ENCODE data around the gene NR1D2. TPM values are rescaled to one million over a fixed set of nuclear protein-coding genes. Genes with fewer than 3 reads are reported as not detected.
"Not testable (repeated sequence)": the region's sequence is repeated elsewhere in the genome, so short reads cannot be mapped to it uniquely, and the experiment has no call there.

Gene NR1D2
- total RNA-seq, 2 donors from 2014 or later: 4.2 to 5.2 TPM

DNA sequence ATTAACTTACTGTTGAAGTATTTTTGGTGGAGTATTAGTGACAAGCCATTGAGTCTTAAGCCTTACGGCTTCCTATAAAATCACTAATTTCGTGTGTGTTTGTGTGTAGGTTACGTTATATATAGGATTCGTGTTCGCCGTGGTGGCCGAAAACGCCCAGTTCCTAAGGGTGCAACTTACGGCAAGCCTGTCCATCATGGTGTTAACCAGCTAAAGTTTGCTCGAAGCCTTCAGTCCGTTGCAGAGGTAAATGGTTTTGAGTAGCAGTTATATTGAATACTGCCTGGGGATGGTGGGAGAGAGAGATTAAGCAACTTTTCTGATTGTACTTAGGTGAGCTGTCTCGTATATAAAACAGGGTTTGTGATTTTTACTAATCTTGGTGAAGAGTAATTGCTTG is 26.8 kb upstream of the NR1D2 start:
- H3K27me3 Mint-ChIP-seq; H3K9me3 Mint-ChIP-seq; DNase-seq (ENCODE audit: low spot score); ATAC-seq: not testable (repeated sequence)
- peak overlapping the region; percentile 98 for H3K4me3 Mint-ChIP-seq
- H3K36me3 Mint-ChIP-seq: peaks cover 31% of the 10 kb centered on the region
- peak overlapping the region; percentile 96 to 99 for H3K27ac Mint-ChIP-seq
- H3K4me1 Mint-ChIP-seq (ENCODE audit: low read depth in 2 of 2): peaks cover 30 to 49% of the 10 kb centered on the region in 2 donors

DNA sequence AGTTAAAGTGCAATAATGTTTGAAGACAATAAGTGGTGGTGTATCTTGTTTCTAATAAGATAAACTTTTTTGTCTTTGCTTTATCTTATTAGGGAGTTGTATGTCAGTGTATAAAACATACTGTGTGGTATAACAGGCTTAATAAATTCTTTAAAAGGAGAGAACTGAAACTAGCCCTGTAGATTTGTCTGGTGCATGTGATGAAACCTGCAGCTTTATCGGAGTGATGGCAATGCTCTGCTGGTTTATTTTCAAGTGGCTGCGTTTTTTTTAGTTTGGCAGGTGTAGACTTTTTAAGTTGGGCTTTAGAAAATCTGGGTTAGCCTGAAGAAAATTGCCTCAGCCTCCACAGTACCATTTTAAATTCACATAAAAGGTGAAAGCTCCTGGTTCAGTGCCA is 25.5 kb upstream of the NR1D2 start:
- Mint-ChIP-seq H3K9me3 (no peaks in the 10 kb centered on the region), H3K36me3 (peaks cover 31% of the 10 kb centered on the region), H3K4me3 (peak overlapping the region; percentile 98), H3K27ac (peak overlapping the region; percentile 96 to 99), H3K4me1 (ENCODE audit: low read depth in 2 of 2) (peaks cover 30 to 41% of the 10 kb centered on the region in 2 donors), H3K27me3 (peaks cover 5 to 7% of the 10 kb centered on the region in 2 donors)
- ATAC-seq (no peak), DNase-seq (ENCODE audit: low spot score) (no peak)

DNA sequence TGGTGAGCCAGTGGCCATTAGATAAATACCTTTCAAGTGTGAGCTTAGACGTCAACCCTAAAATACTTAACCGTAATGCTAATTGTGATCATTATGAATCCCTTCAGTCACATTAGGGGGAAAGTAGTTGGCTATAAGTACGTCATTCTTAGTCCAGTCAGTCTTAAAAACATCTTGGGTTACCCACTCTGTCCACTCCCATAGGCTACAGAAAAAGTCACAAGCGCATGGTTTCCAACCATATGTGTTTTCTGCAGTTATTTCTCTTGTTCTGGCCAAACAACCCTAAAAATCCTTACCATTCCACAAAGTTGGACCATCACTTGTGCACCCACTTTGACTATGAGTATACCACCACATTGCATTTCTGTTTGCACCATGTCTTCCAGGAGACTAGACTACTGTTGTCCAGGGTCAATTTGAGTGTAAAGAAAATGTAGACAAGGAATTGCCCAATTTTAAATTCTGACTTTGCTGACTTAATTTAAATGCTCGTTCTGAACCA is 24.9 kb upstream of the NR1D2 start:
- Mint-ChIP-seq H3K36me3 (peaks cover 31% of the 10 kb centered on the region), H3K9me3 (no peaks in the 10 kb centered on the region), H3K27ac (peak overlapping the region; percentile 96 to 99), H3K4me1 (ENCODE audit: low read depth in 2 of 2) (peaks cover 30 to 41% of the 10 kb centered on the region in 2 donors), H3K4me3 (peak overlapping the region; percentile 98), H3K27me3 (peaks cover 5 to 7% of the 10 kb centered on the region in 2 donors)
- DNase-seq (ENCODE audit: low spot score) (no peak), ATAC-seq (no peak)

DNA sequence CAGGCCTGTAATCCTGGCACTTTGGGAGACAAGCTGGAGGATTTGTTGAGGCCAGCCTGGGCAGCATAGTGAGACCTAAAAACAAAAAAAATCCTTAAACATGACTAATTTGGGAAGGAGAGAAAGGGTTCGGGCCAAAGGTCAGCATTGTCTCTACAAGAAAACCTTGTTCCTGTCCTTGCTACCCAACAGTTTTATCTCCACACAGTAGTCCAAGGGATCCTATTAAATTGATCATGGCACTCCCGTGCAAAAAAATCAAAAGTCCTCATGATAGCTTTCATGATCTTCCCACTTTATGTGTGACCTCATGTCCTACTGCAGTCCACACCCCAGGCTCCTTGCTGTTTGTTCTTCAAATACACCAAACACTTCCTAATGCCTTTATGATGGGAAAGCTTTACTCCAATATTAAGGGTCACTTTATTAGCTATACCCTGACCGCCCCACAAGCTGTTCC is 24.0 kb upstream of the NR1D2 start:
- H3K27ac Mint-ChIP-seq: peak overlapping the region in 1 of 2 donors; percentile 77
- peaks cover 23 to 33% of the 10 kb centered on the region in 2 donors for H3K4me1 Mint-ChIP-seq (ENCODE audit: low read depth in 2 of 2)
- peaks cover 31% of the 10 kb centered on the region for H3K36me3 Mint-ChIP-seq
- H3K4me3 Mint-ChIP-seq: no peak overlapping the region
- H3K27me3 Mint-ChIP-seq: no peaks in the 10 kb centered on the region
- H3K9me3 Mint-ChIP-seq: no peaks in the 10 kb centered on the region
- DNase-seq (ENCODE audit: low spot score): no peak
- ATAC-seq: no peak

DNA sequence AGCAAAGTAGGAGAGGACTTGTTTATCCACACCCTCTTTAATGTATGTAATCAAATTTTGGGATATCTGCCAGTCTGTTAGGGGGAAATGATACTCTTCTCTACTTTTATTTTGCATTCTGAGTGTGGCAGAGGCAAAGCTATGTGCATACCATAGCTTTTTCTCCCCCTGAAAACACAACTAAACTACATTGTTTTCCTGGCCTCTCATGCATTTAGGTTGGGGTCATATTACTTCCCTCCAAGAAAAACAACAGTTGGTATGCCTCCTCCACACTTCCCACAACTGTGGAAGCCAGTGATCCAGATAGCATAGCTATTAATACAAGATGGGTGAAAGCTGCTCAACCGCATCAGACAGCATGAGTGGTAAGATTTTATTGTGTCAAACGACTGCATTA is 21.3 kb upstream of the NR1D2 start:
- no peak overlapping the region for H3K4me3 Mint-ChIP-seq
- H3K9me3 Mint-ChIP-seq: no peaks in the 10 kb centered on the region
- no peak for DNase-seq (ENCODE audit: low spot score)
- peaks cover 17% of the 10 kb centered on the region for H3K36me3 Mint-ChIP-seq
- H3K4me1 Mint-ChIP-seq (ENCODE audit: low read depth in 2 of 2): peaks cover 10 to 16% of the 10 kb centered on the region in 2 donors
- H3K27me3 Mint-ChIP-seq: no peaks in the 10 kb centered on the region
- H3K27ac Mint-ChIP-seq: peak overlapping the region in 1 of 2 donors; percentile 25
- no peak for ATAC-seq

DNA sequence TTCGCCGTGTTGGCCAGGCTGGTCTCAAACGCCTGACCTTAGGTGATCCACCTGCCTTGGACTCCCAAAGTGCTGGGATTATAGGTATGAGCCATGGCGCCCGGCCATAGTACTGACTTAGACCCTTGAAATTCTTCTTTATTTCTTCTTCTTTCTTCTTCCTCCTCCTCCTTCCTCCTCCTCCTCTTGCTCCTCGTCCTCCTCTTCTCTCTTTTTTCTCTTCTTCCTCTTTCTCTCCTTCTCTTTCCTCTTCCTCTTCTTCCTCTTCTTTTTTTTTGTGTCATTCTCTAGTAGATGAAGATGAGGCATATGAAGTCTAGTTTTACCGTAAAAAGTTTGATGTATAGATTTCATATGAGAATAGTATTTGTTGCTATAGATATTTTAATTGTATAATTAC is 18.8 kb upstream of the NR1D2 start:
- ATAC-seq (no peak), DNase-seq (ENCODE audit: low spot score) (no peak)
- Mint-ChIP-seq H3K4me1 (ENCODE audit: low read depth in 2 of 2) (peaks cover 0 to 1% of the 10 kb centered on the region in 2 donors), H3K9me3 (no peaks in the 10 kb centered on the region), H3K36me3 (no peaks in the 10 kb centered on the region), H3K4me3 (no peak overlapping the region), H3K27me3 (peaks cover 0 to 2% of the 10 kb centered on the region in 2 donors), H3K27ac (no peak overlapping the region)

DNA sequence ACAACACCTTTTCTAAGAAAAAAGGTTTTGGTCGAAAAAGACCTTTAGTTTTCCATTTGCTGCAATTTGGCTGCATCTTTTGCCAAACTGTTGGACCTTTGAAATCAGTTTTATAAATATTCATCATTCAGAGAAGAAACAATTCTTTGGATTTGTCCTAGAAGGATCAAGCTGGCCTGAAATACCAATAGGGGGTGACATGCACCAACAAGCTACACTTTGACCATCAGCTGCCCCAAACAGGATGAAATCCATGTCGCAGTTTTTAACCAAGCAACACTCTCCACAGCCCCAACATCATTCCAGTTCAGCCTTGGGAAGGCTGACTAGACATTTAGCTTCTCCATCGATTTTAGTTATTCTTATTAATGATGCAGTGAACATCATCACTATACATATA is 18.4 kb upstream of the NR1D2 start:
- no peak for ATAC-seq
- no peak for DNase-seq (ENCODE audit: low spot score)
- Mint-ChIP-seq H3K4me3 (no peak overlapping the region), H3K36me3 (no peaks in the 10 kb centered on the region), H3K27ac (no peak overlapping the region), H3K4me1 (ENCODE audit: low read depth in 2 of 2) (peaks cover 0 to 6% of the 10 kb centered on the region in 2 donors), H3K9me3 (no peaks in the 10 kb centered on the region), H3K27me3 (peaks cover 0 to 4% of the 10 kb centered on the region in 2 donors)

DNA sequence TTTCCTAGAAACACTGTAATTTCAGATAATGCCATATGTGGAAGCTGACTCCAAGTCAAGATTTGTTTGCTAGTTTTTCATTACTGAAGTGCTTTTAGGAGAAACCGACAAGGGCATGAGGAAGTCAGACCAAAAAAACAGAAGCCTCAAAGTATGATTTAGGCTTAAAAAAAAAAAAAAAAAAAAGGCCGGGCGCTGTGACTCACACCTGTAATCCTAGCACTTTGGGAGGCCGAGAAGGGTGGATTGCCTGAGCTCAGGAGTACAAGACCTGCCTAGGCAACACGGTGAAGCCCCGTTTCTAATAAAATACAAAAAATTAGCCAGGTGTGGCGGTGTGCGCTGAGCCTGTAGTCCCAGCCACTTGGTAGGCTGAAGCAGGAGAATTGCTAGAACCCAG is 16.6 kb upstream of the NR1D2 start:
- H3K9me3 Mint-ChIP-seq: no peaks in the 10 kb centered on the region
- ATAC-seq: no peak
- H3K27ac Mint-ChIP-seq: no peak overlapping the region

DNA sequence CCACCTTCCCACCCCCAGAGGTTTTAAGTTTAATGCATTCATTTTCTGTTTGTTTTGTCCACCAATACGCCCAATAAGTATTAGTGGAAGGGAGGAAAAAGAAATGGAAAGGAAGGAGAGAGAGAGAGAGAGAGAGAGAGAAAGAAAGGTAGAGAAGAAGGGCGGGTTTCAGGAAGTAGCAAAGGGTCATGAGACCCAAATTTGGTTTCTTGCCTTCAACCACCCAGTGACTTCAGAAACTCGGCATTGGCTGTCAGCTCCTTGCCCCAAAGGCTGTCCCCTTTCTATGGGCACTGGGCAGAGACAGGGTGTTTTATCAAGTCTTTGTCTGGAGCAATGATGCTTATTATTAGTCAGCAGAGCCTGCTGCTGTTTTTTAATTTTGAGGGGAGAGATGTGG is 13.5 kb upstream of the NR1D2 start:
- ATAC-seq (no peak), DNase-seq (ENCODE audit: low spot score) (no peak)
- H3K4me1 Mint-ChIP-seq (ENCODE audit: low read depth in 2 of 2): peaks cover 0 to 6% of the 10 kb centered on the region in 2 donors
- no peak overlapping the region for H3K4me3 Mint-ChIP-seq
- H3K9me3 Mint-ChIP-seq: no peaks in the 10 kb centered on the region
- no peak overlapping the region for H3K27ac Mint-ChIP-seq
- no peaks in the 10 kb centered on the region for H3K36me3 Mint-ChIP-seq
- H3K27me3 Mint-ChIP-seq: peaks cover 0 to 4% of the 10 kb centered on the region in 2 donors

More for the DNA sequence above, 16.6 kb upstream of the NR1D2 start:
- no peak for DNase-seq (ENCODE audit: low spot score)
- no peaks in the 10 kb centered on the region for H3K36me3 Mint-ChIP-seq
- no peak overlapping the region for H3K4me3 Mint-ChIP-seq
- peaks cover 0 to 4% of the 10 kb centered on the region in 2 donors for H3K27me3 Mint-ChIP-seq
- peaks cover 0 to 6% of the 10 kb centered on the region in 2 donors for H3K4me1 Mint-ChIP-seq (ENCODE audit: low read depth in 2 of 2)

DNA sequence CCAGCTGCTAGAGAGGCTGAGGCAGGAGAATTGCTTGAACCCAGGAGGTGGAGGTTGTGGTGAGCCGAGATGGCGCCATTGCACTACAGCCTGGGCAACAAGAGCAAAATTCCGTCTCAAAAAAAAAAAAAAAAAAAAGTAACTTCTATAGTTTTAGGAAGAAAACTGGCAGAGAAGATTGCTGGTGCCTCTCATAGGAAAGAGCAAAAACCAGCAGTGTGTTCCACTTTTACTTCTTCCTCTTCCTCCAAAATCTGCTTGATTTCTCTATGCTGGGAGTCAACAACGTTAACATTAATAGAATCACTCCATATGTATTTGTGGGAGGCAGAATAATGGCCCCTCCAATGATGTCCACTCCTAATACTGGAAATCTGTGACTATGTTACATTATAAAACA is 12.5 kb upstream of the NR1D2 start:
- H3K9me3 Mint-ChIP-seq: no peaks in the 10 kb centered on the region

DNA sequence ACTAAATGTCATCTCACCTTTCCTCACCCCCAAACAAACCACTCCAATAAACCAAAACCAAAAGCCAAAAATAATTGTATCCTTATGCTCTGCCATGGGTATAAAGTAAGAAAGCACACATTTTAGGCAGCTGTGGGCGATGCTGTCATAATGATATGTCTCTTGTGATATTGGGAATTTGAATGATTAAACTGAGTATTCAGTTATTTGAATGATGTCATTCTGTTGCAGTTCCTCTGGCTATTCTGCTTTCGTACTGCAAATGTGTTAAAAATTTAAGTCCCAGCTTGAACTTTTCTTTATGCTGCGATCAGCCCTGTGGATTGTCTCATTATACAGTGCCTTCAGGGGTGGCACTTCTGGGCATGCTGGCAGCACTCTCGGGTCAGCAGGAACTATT is 10.8 kb upstream of the NR1D2 start:
- DNase-seq (ENCODE audit: low spot score) (no peak), ATAC-seq (no peak)
- H3K27ac Mint-ChIP-seq: no peak overlapping the region
- no peak overlapping the region for H3K4me3 Mint-ChIP-seq
- peaks cover 0 to 6% of the 10 kb centered on the region in 2 donors for H3K4me1 Mint-ChIP-seq (ENCODE audit: low read depth in 2 of 2)
- no peaks in the 10 kb centered on the region for H3K36me3 Mint-ChIP-seq
- peaks cover 6% of the 10 kb centered on the region in 2 donors for H3K27me3 Mint-ChIP-seq
- H3K9me3 Mint-ChIP-seq: no peaks in the 10 kb centered on the region

More for the DNA sequence above, 12.5 kb upstream of the NR1D2 start:
- peaks cover 0 to 4% of the 10 kb centered on the region in 2 donors for H3K27me3 Mint-ChIP-seq
- H3K27ac Mint-ChIP-seq: no peak overlapping the region
- H3K4me1 Mint-ChIP-seq (ENCODE audit: low read depth in 2 of 2): peaks cover 0 to 6% of the 10 kb centered on the region in 2 donors
- H3K4me3 Mint-ChIP-seq: no peak overlapping the region
- ATAC-seq: no peak
- H3K36me3 Mint-ChIP-seq: no peaks in the 10 kb centered on the region
- DNase-seq (ENCODE audit: low spot score): no peak

DNA sequence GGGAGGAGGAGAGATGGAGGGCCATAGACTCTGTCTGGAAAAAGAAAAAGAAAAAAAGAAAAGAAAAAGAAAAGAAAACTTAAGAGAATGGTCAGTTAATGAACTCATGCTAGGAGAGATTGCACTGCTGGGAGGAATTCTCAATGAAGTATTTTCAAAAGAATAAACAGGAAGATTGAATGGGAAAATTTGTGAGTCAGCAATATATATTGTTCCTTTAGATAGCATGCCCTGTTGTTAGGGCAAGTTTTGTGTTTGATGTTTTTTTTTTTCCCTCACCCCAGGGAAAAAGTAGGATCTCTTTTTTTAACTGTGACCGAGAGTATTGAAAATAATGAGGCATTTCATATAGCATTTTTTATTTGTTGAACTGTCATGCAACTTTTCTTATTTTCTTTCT is 7.8 kb upstream of the NR1D2 start:
- Mint-ChIP-seq H3K9me3 (no peaks in the 10 kb centered on the region), H3K27ac (no peak overlapping the region)

DNA sequence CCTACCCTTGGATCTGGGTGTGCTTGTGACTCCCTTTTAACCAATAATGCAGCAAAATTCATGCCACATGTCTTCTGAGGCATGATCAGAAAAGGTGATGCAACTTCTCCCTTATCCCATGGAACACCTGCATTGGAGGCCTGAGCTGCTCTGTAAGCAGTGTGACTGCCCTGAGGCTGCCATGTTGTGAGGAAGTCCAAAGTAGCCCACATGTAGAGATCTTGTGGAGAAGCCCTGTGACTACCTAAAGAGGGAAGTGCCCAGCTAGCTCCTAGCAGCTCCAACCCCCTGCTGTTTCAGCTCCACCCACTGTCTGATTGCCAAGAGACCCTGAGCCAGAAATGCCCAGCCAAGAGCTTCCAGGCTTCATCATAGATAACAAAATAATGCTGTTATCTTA is 6.4 kb upstream of the NR1D2 start:
- H3K4me3 Mint-ChIP-seq: no peak overlapping the region
- peak overlapping the region in 1 of 2 donors; percentile 21 for H3K27ac Mint-ChIP-seq
- peaks cover 0 to 2% of the 10 kb centered on the region in 2 donors for H3K4me1 Mint-ChIP-seq (ENCODE audit: low read depth in 2 of 2)
- H3K36me3 Mint-ChIP-seq: no peaks in the 10 kb centered on the region
- no peaks in the 10 kb centered on the region for H3K9me3 Mint-ChIP-seq
- peaks cover 2 to 6% of the 10 kb centered on the region in 2 donors for H3K27me3 Mint-ChIP-seq
- no peak for DNase-seq (ENCODE audit: low spot score)
- ATAC-seq: no peak

More for the DNA sequence above, 7.8 kb upstream of the NR1D2 start:
- no peaks in the 10 kb centered on the region for H3K36me3 Mint-ChIP-seq
- H3K27me3 Mint-ChIP-seq: peaks cover 2 to 6% of the 10 kb centered on the region in 2 donors
- no peaks in the 10 kb centered on the region for H3K4me1 Mint-ChIP-seq (ENCODE audit: low read depth in 2 of 2)
- no peak overlapping the region for H3K4me3 Mint-ChIP-seq
- DNase-seq (ENCODE audit: low spot score) (no peak), ATAC-seq (no peak)

DNA sequence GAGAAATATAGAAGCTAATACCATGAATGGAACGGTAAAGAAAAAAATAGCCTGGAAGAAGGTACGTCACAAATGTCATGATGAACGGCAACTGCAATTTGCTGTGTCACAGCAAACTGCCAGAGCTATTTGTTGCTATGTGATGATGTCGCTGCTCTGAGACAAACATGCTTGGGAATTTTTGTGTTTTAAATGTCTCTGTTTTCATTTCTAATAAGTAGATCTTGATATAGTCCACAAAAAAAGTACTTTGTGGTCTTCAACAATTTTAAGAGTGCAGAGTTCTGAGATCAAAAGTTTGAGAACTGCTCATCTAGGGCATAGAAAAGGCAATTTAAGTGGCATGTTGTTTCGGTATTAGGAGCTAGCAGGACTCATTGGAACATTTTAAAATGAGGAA is 4.3 kb upstream of the NR1D2 start:
- Mint-ChIP-seq H3K27me3 (peaks cover 5 to 13% of the 10 kb centered on the region in 2 donors), H3K27ac (no peak overlapping the region), H3K4me1 (ENCODE audit: low read depth in 2 of 2) (peaks cover 9 to 13% of the 10 kb centered on the region in 2 donors), H3K9me3 (no peaks in the 10 kb centered on the region), H3K36me3 (no peaks in the 10 kb centered on the region), H3K4me3 (no peak overlapping the region)
- no peak for ATAC-seq
- no peak for DNase-seq (ENCODE audit: low spot score)

DNA sequence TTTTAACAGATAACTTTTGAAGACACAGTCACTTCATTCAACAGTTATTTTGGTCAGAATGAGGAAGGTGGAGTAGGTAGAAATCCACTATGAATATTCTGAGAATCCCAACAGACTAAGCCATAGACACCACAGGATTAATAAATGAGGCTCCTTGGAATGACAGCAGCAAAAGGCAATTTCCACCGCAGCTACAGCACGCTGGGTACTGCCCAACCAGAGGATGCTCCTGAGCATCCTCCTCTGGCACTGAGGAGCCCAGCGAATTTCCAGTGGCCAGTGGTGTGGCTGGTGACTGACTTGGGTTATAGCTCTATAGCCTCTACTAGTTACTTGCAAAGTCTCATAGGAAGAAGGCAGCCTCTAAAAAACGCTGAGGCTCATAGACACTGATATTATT is 3.6 kb upstream of the NR1D2 start:
- Mint-ChIP-seq H3K4me1 (ENCODE audit: low read depth in 2 of 2) (peaks cover 9 to 13% of the 10 kb centered on the region in 2 donors), H3K9me3 (no peaks in the 10 kb centered on the region), H3K36me3 (no peaks in the 10 kb centered on the region), H3K27ac (no peak overlapping the region), H3K27me3 (peaks cover 5 to 13% of the 10 kb centered on the region in 2 donors), H3K4me3 (no peak overlapping the region)
- DNase-seq (ENCODE audit: low spot score) (no peak), ATAC-seq (no peak)

Measured in natural killer cell treated with Interleukin-12 subunit alpha and Interleukin-12 subunit beta and Interleukin-15 and Interleukin-18, amount 100 ng/mL, for 72 hours (primary cell).